ENCODE data around the gene PLEKHA4. TPM values are rescaled to one million over a fixed set of nuclear protein-coding genes. Genes with fewer than 3 reads are reported as not detected.

The PLEKHA4 gene
- total and polyA plus RNA-seq, 2 of the 13 experiments (the other 11 are each of a cell fraction or from before 2014, with no cell fraction given) = 4.8 to 6.0 TPM

DNA sequence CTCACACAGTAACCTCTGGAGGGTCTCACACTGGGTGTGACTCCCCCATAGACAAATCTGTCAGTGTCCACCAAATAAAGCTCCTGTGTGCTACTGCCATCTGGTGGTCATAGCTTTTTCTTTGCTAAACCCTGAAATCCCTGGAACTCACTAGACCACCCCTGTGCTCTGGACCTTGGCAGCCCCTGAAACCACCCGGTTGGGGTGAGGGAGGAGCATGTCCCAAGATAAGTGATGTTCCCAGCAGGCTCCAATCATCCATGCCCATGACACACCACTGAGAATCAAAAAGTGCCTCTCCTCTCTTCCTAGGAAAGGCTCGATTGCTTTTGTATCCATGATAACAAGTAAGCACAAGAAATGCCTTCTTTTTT lies 25.6 kb downstream of the PLEKHA4 start:
- Histone ChIP-seq H3K4me3 (replicated peaks in 1 of 3; ENCODE audit: insufficient read depth in 1 of 3, low read depth in 2 of 3, low read length in 3 of 3) (no peak overlapping the region), H3K4me1 (ENCODE audit: insufficient read depth, low read length) (peaks cover 6% of the 10 kb centered on the region), H3K4me2 (ENCODE audit: low read depth, low read length) (no peak overlapping the region), H3K79me2 (ENCODE audit: insufficient read depth, low read length) (no peaks in the 10 kb centered on the region), H4K20me1 (ENCODE audit: insufficient read depth, low read length) (no peaks in the 10 kb centered on the region), H3K36me3 (replicated peaks in 1 of 2; ENCODE audit: control insufficient read depth in 1 of 2, insufficient read depth in 2 of 2, low read length in 2 of 2) (peaks cover 0 to 5% of the 10 kb centered on the region in 2 experiments; a peak in 2 of 5 replicates), H3K27me3 (ENCODE audit: control insufficient read depth in 1 of 2, insufficient read depth in 2 of 2, low read length in 2 of 2) (no peaks in the 10 kb centered on the region), H3K27ac (ENCODE audit: extremely low read length, insufficient read depth, low read length) (no peak overlapping the region), H3K9ac (ENCODE audit: insufficient read depth, low read depth, low read length) (no peak overlapping the region), H2AFZ (ENCODE audit: low read length) (no peak overlapping the region), H3K9me3 (ENCODE audit: low read length) (no peaks in the 10 kb centered on the region)
- ChIA-PET CTCF (ENCODE audit: low intra/inter-chr PET ratio, low total read pairs) (interaction anchor here (1.2 to 2.5 kb wide), 3 partner anchors 47 to 55 kb away, joined by 3 to 31 read pairs (median 4); no protein-coding TSS in a partner anchor), POLR2A (interaction anchor here (0.6 to 2.1 kb wide), 8 partner anchors 14 to 151 kb away, joined by 3 to 9 read pairs (median 4); partner anchors contain the start of genes PPP1R15A and RUVBL2)
- TF ChIP-seq, protein P1, sequence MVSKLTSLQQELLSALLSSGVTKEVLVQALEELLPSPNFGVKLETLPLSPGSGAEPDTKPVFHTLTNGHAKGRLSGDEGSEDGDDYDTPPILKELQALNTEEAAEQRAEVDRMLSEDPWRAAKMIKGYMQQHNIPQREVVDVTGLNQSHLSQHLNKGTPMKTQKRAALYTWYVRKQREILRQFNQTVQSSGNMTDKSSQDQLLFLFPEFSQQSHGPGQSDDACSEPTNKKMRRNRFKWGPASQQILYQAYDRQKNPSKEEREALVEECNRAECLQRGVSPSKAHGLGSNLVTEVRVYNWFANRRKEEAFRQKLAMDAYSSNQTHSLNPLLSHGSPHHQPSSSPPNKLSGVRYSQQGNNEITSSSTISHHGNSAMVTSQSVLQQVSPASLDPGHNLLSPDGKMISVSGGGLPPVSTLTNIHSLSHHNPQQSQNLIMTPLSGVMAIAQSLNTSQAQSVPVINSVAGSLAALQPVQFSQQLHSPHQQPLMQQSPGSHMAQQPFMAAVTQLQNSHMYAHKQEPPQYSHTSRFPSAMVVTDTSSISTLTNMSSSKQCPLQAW (CRISPR knock-in tag; IDR thresholded peaks at IDR 0.05) = 0 out of 2 replicates have a peak, but pooled peaks have one; percentile 15
- TF ChIP-seq, protein P2, sequence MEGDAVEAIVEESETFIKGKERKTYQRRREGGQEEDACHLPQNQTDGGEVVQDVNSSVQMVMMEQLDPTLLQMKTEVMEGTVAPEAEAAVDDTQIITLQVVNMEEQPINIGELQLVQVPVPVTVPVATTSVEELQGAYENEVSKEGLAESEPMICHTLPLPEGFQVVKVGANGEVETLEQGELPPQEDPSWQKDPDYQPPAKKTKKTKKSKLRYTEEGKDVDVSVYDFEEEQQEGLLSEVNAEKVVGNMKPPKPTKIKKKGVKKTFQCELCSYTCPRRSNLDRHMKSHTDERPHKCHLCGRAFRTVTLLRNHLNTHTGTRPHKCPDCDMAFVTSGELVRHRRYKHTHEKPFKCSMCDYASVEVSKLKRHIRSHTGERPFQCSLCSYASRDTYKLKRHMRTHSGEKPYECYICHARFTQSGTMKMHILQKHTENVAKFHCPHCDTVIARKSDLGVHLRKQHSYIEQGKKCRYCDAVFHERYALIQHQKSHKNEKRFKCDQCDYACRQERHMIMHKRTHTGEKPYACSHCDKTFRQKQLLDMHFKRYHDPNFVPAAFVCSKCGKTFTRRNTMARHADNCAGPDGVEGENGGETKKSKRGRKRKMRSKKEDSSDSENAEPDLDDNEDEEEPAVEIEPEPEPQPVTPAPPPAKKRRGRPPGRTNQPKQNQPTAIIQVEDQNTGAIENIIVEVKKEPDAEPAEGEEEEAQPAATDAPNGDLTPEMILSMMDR (CRISPR knock-in tag; IDR thresholded peaks at IDR 0.05) = peak; percentile 85
- TF ChIP-seq STAG1 (CRISPR knock-in tag; IDR thresholded peaks at IDR 0.05) = peak; percentile 77
- no peak for TF ChIP-seq BORCS8-MEF2B (CRISPR knock-in tag; IDR thresholded peaks at IDR 0.05)
- TF ChIP-seq THAP11 (CRISPR knock-in tag; IDR thresholded peaks at IDR 0.05) = peak; percentile 51
- TF ChIP-seq ZNF766 (CRISPR knock-in tag; IDR thresholded peaks at IDR 0.05; ENCODE audit: borderline replicate concordance) = peak; percentile 44; the same call in 1 of the 2 replicates
- TF ChIP-seq ZBTB7B (CRISPR knock-in tag; IDR thresholded peaks at IDR 0.05) = peak; percentile 32; the same call in 1 of the 2 replicates
- no peak for TF ChIP-seq FOXO1 (CRISPR knock-in tag; IDR thresholded peaks at IDR 0.05)
- TF ChIP-seq, protein P3, sequence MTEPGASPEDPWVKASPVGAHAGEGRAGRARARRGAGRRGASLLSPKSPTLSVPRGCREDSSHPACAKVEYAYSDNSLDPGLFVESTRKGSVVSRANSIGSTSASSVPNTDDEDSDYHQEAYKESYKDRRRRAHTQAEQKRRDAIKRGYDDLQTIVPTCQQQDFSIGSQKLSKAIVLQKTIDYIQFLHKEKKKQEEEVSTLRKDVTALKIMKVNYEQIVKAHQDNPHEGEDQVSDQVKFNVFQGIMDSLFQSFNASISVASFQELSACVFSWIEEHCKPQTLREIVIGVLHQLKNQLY (CRISPR knock-in tag; IDR thresholded peaks at IDR 0.05) = no peak
- peak; percentile 85 for TF ChIP-seq SMC3 (IDR thresholded peaks at IDR 0.05; ENCODE audit: low read length)
- peak; percentile 56; the same call in 1 of the 2 replicates for TF ChIP-seq RAD21 (CRISPR knock-in tag; IDR thresholded peaks at IDR 0.05)
- peak; percentile 19; the same call in 1 of the 2 replicates for TF ChIP-seq ZNF143 (CRISPR knock-in tag; IDR thresholded peaks at IDR 0.05)
- FAIRE-seq (peak; percentile 78), DNase-seq (ENCODE audit: low spot score) (peak; percentile 58), ATAC-seq (peak; percentile 64)
- intact Hi-C loops (cut with micrococcal nuclease; ENCODE audit: unreplicated experiment) (loop anchor here (1.0 kb wide), 1 partner anchor 54 kb away; no protein-coding TSS in a partner anchor), in situ Hi-C loops (cut with HindIII; ENCODE audit: extremely low pct_ligation_motif_present, low pct_unique_long_range_greater_than_20kb) (loop anchor here (5.0 kb wide), 1 partner anchor 195 kb away; the partner anchor contains the start of gene CA11)
- 45% methylated on average over 2 of the region's 2 CpGs for WGBS (ENCODE audit: low lambda C conversion rate)
- BruUV-seq (replicated peaks) = no TSS peak
